Activated CD4-positive, alpha-beta T cell treated with anti-CD3 and anti-CD28 coated beads, Interleukin-2, amount 10 ng/mL, durations not matched to agents 24 days and 14 days (primary cell): ENCODE data around the gene HASPIN. TPM values are rescaled to one million over a fixed set of nuclear protein-coding genes. Genes with fewer than 3 reads are reported as not detected.
"Not testable (repeated sequence)": the region's sequence is repeated elsewhere in the genome, so short reads cannot be mapped to it uniquely, and the experiment has no call there.

Source experiments
- DNase-seq: peaks from one replicate; pipeline ENCODE4 v3.0.0; 2022
- H3K27ac Mint-ChIP-seq: one replicate; pipeline ENCODE4 v1.8.0; 2022; ENCODE audit warnings: mild to moderate bottlenecking, mixed read lengths
- H3K27me3 Mint-ChIP-seq: one replicate; pipeline ENCODE4 v1.8.0; 2022; ENCODE audit warnings: mixed read lengths
- H3K36me3 Mint-ChIP-seq: one replicate; pipeline ENCODE4 v1.8.0; 2022; ENCODE audit warnings: low read depth, mild to moderate bottlenecking, mixed read lengths
- H3K4me1 Mint-ChIP-seq: one replicate; pipeline ENCODE4 v1.8.0; 2021; ENCODE audit warnings: mixed read lengths
- H3K4me3 Mint-ChIP-seq: one replicate; pipeline ENCODE4 v1.8.0; 2022; ENCODE audit warnings: mild to moderate bottlenecking, moderate library complexity, mixed read lengths
- H3K9me3 Mint-ChIP-seq: one replicate; pipeline ENCODE4 v1.8.0; 2021; ENCODE audit warnings: mixed read lengths
- intact Hi-C: fragments of 100-400 bp; cut with micrococcal nuclease; formaldehyde crosslinking; loops from one replicate; pipeline ENCODE4 v1.15.1; 2023
- total RNA-seq: library from RNA; stranded (reverse); gene quantifications from 2 replicates; pipeline ENCODE4 v1.2.3, GENCODE V29; 2022

The HASPIN gene
- total RNA-seq, 1 donor from 2014 or later, result 25.1 TPM

DNA sequence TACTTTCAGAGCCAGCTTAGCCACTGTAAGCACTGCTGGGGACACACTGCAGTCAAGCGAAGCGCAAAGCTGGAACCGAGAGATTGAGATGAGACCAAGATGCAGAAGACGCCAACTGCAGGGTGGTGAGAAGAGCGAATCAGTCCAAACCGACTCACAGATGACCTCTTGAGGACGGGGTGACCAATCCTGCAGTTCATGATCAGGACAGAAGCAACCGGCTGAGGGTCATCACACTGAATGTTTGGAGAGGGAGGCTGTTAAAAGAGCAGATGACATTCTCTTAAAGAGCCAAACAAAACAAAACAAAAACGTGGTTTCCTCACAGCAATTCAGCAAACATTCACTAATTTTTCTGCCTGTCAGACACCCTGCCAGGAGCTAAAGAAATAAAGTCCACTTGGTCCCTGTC, 8.5 kb downstream of the HASPIN start:
- intact Hi-C loops, result no loop called here

DNA sequence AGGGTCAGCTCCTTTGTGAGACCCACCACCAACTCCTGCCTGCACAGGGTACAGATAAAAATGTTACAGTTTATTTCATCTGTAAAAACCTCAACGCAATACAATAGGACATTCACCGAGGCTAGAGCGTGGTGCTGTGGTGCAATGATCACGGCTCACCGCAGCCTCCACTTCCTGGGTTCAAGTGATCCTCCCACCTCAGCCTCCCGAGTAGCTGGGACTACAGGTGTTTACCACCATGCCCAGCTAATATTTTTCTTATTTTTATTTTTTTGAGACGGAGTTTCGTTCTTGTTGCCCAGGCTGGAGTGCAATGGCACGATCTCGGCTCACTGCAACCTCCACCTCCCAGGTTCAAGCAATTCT, 11.2 kb downstream of the HASPIN start:
- H3K27ac Mint-ChIP-seq, DNase-seq, intact Hi-C loops, H3K36me3 Mint-ChIP-seq, H3K4me3 Mint-ChIP-seq, H3K27me3 Mint-ChIP-seq, H3K9me3 Mint-ChIP-seq: not testable (repeated sequence)
- H3K4me1 Mint-ChIP-seq, result peaks cover 32% of the 10 kb centered on the region

More for the DNA sequence above, 8.5 kb downstream of the HASPIN start:
- Mint-ChIP-seq H3K36me3 (peaks cover 13% of the 10 kb centered on the region), H3K9me3 (no peaks in the 10 kb centered on the region), H3K27ac (no peak overlapping the region), H3K27me3 (no peaks in the 10 kb centered on the region), H3K4me3 (no peak overlapping the region), H3K4me1 (peaks cover 11% of the 10 kb centered on the region)
- no peak for DNase-seq

DNA sequence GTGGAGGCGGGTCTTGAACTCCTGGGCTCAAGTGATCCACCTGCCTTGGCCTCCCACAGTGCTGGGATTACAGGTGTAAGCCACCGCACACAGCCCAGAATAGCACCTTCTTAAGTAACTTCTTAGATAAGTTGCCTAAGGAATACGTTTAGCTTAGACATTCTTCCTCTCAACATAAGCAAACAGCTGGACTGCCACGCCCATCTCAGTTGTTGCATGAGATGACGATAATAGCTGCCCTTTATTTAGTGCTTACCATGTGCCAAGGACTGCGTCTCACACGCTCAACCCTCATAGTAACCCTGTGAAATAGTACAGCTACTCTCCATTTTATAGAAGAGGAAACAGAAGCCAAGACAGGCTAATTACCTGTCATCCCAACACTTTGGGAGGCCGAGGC, 11.8 kb downstream of the HASPIN start:
- Mint-ChIP-seq H3K9me3 (no peaks in the 10 kb centered on the region), H3K4me1 (peaks cover 35% of the 10 kb centered on the region), H3K4me3 (no peak overlapping the region), H3K27ac (no peak overlapping the region), H3K27me3 (no peaks in the 10 kb centered on the region), H3K36me3 (peaks cover 2% of the 10 kb centered on the region)
- intact Hi-C loops, result no loop called here
- no peak for DNase-seq

DNA sequence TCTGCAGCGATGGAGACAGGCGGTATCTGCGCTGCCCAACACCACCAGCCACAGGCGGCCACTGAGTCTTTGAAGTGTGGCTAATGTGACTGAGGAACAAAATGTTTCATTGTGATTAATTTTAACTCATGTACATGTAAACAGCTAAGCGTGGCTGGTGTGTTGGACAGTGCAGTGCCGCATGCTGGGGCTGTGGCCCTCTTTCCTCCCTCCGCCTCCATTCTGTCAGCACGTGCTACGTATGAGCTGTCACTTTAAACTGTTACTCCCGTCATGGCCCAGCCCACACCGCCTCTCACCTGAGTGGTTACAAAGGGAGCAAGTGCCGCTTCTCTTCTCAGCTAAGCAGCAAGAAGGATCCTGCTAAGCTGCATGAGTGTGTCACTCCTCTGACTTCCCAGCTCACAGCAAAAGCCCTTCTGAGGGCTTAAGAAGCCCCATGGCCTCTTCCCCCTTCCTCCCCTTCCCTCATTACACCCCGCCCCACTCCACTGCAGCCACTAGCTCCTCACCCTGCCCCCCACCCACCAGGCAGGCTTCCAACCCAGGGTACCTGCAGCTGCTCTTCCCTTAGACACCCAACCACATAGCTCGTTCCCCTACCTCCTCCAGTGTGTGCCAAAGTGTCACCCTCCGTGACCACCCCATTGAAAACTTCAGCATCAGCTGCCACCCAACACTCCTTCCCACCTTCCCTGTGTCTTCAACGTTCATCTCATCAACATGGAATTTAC, 15.0 kb downstream of the HASPIN start:
- H3K9me3 Mint-ChIP-seq, result no peaks in the 10 kb centered on the region
- peak overlapping the region; percentile 64 for H3K27ac Mint-ChIP-seq
- no peaks in the 10 kb centered on the region for H3K36me3 Mint-ChIP-seq
- no peaks in the 10 kb centered on the region for H3K27me3 Mint-ChIP-seq
- DNase-seq, result peak; percentile 85
- peak overlapping the region; percentile 24 for H3K4me3 Mint-ChIP-seq
- H3K4me1 Mint-ChIP-seq, result peaks cover 35% of the 10 kb centered on the region
- intact Hi-C loops, result no loop called here

DNA sequence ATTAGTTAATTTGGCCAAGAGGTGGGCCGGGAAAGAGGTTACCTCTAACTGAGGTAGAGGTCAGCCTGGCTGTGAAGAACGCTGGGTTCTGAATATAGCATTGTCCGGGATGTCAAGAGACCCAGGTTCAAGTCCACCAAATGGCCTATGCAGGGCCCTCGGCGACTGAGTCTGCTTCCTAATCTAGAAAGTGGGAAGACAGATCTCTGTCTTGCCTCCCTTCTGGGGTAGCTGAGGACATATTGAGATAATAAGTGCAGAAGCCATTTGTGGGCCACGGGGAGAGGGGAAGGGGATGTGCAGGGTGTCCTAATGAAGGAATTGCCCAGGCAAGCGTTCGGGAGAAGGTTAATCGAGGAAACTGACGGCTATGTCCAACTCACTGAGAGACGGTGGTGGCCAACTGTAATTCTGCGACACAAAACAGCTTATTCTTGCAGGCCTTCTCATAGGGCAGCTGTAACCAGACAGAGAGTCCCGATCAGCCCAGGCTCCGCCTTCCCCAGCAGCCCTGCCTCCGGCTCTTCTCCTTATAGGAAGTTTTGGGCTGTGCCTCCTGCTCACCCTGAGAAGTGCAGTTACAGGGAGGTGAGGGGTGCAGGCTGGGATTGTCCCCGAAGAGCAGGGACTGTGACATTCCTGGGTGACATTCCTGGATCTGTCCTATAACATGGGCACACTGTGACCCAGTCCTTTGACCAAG, 15.9 kb downstream of the HASPIN start:
- H3K27me3 Mint-ChIP-seq, result no peaks in the 10 kb centered on the region
- intact Hi-C loops, result loop anchor here (1.0 kb wide), 1 partner anchor 27 kb away; no protein-coding TSS in a partner anchor
- no peak overlapping the region for H3K4me3 Mint-ChIP-seq
- H3K27ac Mint-ChIP-seq, result no peak overlapping the region
- H3K4me1 Mint-ChIP-seq, result peaks cover 32% of the 10 kb centered on the region
- H3K36me3 Mint-ChIP-seq, result no peaks in the 10 kb centered on the region
- H3K9me3 Mint-ChIP-seq, result no peaks in the 10 kb centered on the region
- no peak for DNase-seq

DNA sequence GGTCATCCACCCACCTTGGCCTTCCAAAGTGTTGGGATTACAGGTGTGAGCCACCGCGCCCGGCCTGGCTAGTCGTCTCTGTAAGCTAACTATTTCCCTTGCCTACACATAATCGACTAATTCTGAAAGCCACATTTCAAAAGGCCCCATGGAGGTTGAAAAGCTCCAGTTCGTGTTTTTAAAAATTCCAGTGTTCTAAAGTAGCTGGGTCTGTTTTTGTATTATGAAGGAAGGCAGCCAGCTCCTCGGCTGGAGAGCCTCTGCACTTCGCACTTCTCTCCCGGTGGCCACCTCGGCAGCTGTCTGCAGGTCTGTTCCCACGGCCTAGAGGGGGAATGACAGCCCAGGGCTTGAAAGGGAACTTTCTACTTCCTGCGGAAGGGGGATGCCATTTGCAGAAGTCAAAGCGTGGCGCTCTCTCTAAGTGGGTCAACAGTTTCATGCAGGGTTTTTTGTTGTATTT, 16.9 kb downstream of the HASPIN start:
- DNase-seq, result peak; percentile 74
- Mint-ChIP-seq H3K9me3 (no peaks in the 10 kb centered on the region), H3K4me3 (peak overlapping the region; percentile 57), H3K27ac (peak overlapping the region; percentile 84), H3K27me3 (no peaks in the 10 kb centered on the region), H3K36me3 (no peaks in the 10 kb centered on the region), H3K4me1 (peaks cover 32% of the 10 kb centered on the region)
- intact Hi-C loops, result loop anchor here (1.0 kb wide), 1 partner anchor 26 kb away; no protein-coding TSS in a partner anchor

DNA sequence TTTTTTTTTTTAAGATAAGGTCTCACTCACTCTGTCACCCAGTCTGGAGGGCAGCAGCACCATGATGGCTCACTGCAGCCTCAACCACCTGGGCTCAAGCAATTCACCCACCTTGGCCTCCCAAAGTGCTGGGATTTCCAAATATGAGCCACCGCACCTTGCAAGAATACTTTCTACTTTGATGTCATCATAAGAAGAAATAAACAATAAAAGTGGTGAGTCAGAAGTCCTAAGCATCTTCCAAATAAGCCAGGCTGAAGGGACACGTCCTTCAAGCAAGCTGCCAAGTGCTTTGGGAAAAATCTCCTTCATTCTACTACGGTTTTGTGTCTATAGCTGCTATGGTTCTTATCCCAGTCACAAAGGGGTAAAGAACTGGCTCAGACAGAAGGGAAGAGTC, 20.3 kb downstream of the HASPIN start:
- no peaks in the 10 kb centered on the region for H3K9me3 Mint-ChIP-seq
- no peak for DNase-seq
- H3K4me1 Mint-ChIP-seq, result peaks cover 23% of the 10 kb centered on the region
- no peaks in the 10 kb centered on the region for H3K27me3 Mint-ChIP-seq
- intact Hi-C loops, result no loop called here
- H3K4me3 Mint-ChIP-seq, result no peak overlapping the region
- H3K36me3 Mint-ChIP-seq, result no peaks in the 10 kb centered on the region
- no peak overlapping the region for H3K27ac Mint-ChIP-seq

DNA sequence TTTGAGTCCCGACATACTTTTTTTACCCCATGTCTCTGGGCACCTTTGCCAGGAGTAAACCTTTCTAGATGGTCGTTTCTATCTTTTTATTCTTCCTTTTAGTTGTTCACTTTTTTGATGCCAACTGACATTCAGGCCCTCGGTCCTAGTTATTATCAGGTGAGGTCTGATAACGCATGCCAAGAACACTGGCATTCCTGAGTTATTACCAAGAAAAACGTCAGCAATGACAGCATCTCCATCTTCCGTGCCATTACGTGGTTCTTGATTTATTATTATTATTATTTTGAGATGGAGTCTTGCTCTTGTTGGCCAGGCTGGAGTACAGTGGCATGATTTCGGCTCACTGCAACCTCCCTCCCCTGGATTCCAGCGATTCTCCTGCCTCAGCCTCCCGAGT, 21.4 kb downstream of the HASPIN start:
- no peaks in the 10 kb centered on the region for H3K27me3 Mint-ChIP-seq
- H3K4me1 Mint-ChIP-seq, result peaks cover 20% of the 10 kb centered on the region

DNA sequence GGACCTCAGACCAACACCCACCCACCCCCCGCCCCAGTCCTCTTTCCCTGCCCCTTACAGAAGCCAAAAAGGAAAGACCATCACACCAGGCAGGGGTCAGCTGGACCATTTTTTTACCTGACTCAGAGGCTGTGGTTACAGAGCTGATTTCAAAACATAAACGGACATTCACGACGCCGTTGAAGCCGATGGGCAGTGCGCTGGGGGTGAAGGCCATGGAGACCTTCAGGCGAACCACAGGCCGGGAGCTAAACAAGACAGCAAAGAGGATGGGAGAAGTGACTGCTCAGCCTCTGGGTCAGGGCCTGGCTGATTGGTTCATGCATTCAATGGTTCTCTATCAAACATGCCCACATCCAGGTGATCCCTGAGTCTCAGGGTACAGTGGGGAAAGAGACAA, 24.1 kb downstream of the HASPIN start:
- Mint-ChIP-seq H3K4me3 (no peak overlapping the region), H3K27me3 (no peaks in the 10 kb centered on the region), H3K4me1 (peaks cover 29% of the 10 kb centered on the region), H3K36me3 (no peaks in the 10 kb centered on the region), H3K9me3 (no peaks in the 10 kb centered on the region), H3K27ac (no peak overlapping the region)
- no peak for DNase-seq
- intact Hi-C loops, result no loop called here

More for the DNA sequence above, 21.4 kb downstream of the HASPIN start:
- Mint-ChIP-seq H3K4me3 (no peak overlapping the region), H3K9me3 (no peaks in the 10 kb centered on the region), H3K27ac (no peak overlapping the region), H3K36me3 (no peaks in the 10 kb centered on the region)
- DNase-seq, result no peak
- intact Hi-C loops, result no loop called here

DNA sequence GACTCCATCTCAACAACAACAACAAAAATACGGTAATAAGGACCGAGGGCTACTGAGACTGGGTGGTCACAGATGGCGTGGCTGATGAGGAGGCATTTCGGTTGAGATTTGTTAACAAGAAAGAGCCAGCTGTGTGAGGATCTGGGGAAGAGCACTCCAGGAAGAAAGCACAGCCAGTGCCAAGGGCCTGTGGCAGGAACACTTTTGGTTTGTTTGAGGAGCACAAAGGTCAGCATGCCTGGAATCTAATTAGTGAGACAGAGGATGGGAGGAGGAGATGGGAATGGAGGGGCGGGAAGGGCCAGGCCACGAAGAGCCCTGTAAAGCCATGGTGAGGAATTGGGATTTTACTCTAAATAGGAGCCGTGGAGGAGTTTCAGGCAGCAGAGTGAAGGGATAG, 24.9 kb downstream of the HASPIN start:
- H3K36me3 Mint-ChIP-seq, result no peaks in the 10 kb centered on the region
- intact Hi-C loops, result no loop called here

DNA sequence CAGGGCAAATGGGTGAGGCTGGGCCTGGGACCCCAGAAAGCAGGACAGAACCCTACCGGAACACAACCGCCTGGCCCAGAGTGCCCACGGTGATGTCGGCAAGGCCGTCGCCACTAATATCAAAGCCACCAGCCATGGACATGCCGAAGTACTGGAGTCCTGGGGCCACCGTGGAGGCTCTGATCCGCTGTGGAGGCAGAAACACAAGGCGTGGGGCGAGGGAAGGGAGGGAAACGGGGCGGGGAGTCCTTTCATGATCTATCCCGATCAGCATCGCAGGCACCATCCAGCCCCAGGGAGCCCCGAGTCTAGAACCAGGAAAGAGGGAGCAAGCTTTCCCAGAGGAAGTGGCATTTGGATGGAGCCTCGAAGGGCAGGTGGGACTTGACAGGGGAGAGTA, 26.6 kb downstream of the HASPIN start:
- intact Hi-C loops, result no loop called here
- H3K27ac Mint-ChIP-seq, result peak overlapping the region; percentile 72
- no peaks in the 10 kb centered on the region for H3K9me3 Mint-ChIP-seq
- no peaks in the 10 kb centered on the region for H3K36me3 Mint-ChIP-seq
- H3K4me1 Mint-ChIP-seq, result peaks cover 32% of the 10 kb centered on the region
- H3K27me3 Mint-ChIP-seq, result no peaks in the 10 kb centered on the region
- no peak for DNase-seq
- H3K4me3 Mint-ChIP-seq, result peak overlapping the region; percentile 67

More for the DNA sequence above, 24.9 kb downstream of the HASPIN start:
- Mint-ChIP-seq H3K27me3 (no peaks in the 10 kb centered on the region), H3K4me1 (peaks cover 30% of the 10 kb centered on the region), H3K4me3 (no peak overlapping the region), H3K27ac (no peak overlapping the region), H3K9me3 (no peaks in the 10 kb centered on the region)
- no peak for DNase-seq

DNA sequence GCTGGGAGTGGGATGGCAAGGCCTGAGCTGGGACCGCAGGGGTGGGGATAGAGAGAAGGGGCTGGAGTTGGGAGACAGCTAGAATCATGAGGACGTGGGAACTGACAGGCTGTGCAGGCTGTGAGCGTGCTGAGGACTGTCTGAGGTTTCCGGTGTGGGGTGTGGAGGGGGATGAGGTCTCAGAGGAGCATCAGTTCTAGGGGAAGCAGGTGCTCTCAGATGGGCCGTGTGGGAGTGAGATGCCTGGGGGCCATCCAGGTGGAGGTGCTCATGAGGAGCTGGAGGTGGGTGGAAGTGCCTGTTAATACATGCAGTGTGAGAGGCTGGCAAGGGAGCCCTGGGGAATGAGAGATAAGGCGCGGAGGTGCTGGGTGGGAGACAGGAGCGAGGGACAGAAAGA, 27.2 kb downstream of the HASPIN start:
- no peaks in the 10 kb centered on the region for H3K36me3 Mint-ChIP-seq
- peaks cover 34% of the 10 kb centered on the region for H3K4me1 Mint-ChIP-seq
- peak; percentile 84 for DNase-seq
- no peaks in the 10 kb centered on the region for H3K27me3 Mint-ChIP-seq
- no peaks in the 10 kb centered on the region for H3K9me3 Mint-ChIP-seq
- intact Hi-C loops, result loop anchor here (1.0 kb wide), 1 partner anchor 12 kb away; no protein-coding TSS in a partner anchor
- peak overlapping the region; percentile 72 for H3K27ac Mint-ChIP-seq
- peak overlapping the region; percentile 67 for H3K4me3 Mint-ChIP-seq

DNA sequence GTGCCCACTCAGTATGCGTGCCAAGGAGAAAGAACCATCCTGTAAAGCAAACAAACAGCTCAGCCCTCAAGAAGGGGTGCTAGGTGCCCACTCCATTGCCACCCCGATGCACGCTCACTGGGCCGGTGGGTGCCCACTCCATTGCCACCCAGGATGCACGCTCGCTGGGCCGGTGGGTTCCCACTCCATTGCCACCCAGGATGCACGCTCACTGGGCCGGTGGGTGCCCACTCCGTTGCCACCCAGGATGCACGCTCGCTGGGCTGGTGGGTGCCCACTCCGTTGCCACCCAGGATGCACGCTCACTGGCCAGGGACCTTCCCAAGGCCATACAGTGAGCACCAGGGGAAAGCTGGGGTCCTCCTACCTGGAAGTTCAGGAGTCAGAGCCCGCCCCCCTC, 28.1 kb downstream of the HASPIN start:
- intact Hi-C loops, result loop anchor here (1.0 kb wide), 1 partner anchor 11 kb away; no protein-coding TSS in a partner anchor
- no peak overlapping the region for H3K27ac Mint-ChIP-seq
- no peaks in the 10 kb centered on the region for H3K36me3 Mint-ChIP-seq
- H3K9me3 Mint-ChIP-seq, result no peaks in the 10 kb centered on the region
- H3K27me3 Mint-ChIP-seq, result no peaks in the 10 kb centered on the region
- H3K4me3 Mint-ChIP-seq, result no peak overlapping the region
- peaks cover 34% of the 10 kb centered on the region for H3K4me1 Mint-ChIP-seq
- DNase-seq, result no peak

DNA sequence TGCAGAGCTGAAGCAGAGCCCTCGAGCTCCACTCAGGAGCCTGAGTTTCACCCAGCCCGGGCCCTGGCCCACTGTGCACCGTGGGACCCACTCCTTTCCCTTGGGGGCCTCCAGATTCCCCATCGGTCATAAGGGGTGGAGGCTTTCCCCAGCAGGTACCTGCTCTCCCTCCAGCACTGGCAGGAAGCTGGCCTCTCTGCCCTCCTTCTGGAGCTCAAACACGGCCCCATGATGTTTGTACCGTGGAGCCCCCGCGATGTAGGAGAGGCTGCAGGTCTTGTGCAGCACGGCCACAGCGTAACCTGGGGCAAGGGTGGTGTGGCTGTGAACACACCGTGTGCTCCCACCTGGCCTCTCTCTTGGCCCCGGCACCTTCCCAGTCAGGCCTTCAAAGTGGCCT, 29.9 kb downstream of the HASPIN start:
- intact Hi-C loops, result no loop called here
- DNase-seq, result no peak
- Mint-ChIP-seq H3K4me3 (no peak overlapping the region), H3K36me3 (no peaks in the 10 kb centered on the region), H3K27me3 (no peaks in the 10 kb centered on the region), H3K27ac (peak overlapping the region; percentile 4), H3K9me3 (no peaks in the 10 kb centered on the region), H3K4me1 (peaks cover 30% of the 10 kb centered on the region)
